ENCODE data around the gene BLTP3B.

BLTP3B gene

DNA sequence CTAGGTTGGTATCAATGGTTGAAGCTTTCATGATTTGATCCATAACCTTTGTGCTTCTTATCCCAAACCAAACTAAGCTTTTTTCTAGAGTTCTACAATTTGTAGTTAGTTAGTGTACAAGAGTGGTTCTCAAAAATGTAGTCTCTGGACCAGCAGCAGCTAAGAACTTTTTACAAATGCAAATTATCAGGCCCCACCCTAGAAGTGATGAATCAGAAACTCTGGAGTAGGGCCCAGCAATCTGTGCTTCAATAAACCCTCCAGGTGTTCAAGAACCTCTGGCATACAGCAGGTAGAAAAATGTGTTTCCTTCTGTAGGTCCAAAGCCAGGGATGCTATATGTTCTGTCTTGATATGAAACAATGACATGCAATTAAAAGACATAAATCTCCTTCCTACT, 31.8 kb upstream of the BLTP3B start:
- Histone ChIP-seq H3K27ac (ENCODE audit: low read length) (no peak overlapping the region), H2AFZ (ENCODE audit: low read depth, low read length) (no peak overlapping the region), H3K36me3 (ENCODE audit: insufficient read depth, low read length) (peaks cover 9% of the 10 kb centered on the region), H3K4me3 (ENCODE audit: low read depth in 1 of 2, low read length in 2 of 2) (no peak overlapping the region), H3K27me3 (ENCODE audit: insufficient read depth, low read length, poor library complexity) (no peaks in the 10 kb centered on the region), H4K20me1 (ENCODE audit: insufficient read depth, low read length) (no peaks in the 10 kb centered on the region), H3K4me2 (ENCODE audit: insufficient read depth, low read length) (no peak overlapping the region), H3K4me1 (ENCODE audit: insufficient read depth, low read length) (no peaks in the 10 kb centered on the region), H3K79me2 (ENCODE audit: insufficient read depth, low read length) (no peaks in the 10 kb centered on the region), H3K9me3 (ENCODE audit: insufficient read depth, low read length, severe bottlenecking) (no peaks in the 10 kb centered on the region), H3K9ac (ENCODE audit: low read depth, low read length) (no peak overlapping the region)
- no peak for TF ChIP-seq EZH2 (IDR thresholded peaks at IDR 0.05; ENCODE audit: borderline replicate concordance, low read depth, low read length, severe bottlenecking)
- TF ChIP-seq, protein P1, sequence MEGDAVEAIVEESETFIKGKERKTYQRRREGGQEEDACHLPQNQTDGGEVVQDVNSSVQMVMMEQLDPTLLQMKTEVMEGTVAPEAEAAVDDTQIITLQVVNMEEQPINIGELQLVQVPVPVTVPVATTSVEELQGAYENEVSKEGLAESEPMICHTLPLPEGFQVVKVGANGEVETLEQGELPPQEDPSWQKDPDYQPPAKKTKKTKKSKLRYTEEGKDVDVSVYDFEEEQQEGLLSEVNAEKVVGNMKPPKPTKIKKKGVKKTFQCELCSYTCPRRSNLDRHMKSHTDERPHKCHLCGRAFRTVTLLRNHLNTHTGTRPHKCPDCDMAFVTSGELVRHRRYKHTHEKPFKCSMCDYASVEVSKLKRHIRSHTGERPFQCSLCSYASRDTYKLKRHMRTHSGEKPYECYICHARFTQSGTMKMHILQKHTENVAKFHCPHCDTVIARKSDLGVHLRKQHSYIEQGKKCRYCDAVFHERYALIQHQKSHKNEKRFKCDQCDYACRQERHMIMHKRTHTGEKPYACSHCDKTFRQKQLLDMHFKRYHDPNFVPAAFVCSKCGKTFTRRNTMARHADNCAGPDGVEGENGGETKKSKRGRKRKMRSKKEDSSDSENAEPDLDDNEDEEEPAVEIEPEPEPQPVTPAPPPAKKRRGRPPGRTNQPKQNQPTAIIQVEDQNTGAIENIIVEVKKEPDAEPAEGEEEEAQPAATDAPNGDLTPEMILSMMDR (IDR thresholded peaks at IDR 0.05; ENCODE audit: borderline replicate concordance, extremely low read depth, low read length, poor library complexity, severe bottlenecking): no peak
- no peak for ATAC-seq (ENCODE audit: insufficient read depth, low read depth)
- no peak for DNase-seq

DNA sequence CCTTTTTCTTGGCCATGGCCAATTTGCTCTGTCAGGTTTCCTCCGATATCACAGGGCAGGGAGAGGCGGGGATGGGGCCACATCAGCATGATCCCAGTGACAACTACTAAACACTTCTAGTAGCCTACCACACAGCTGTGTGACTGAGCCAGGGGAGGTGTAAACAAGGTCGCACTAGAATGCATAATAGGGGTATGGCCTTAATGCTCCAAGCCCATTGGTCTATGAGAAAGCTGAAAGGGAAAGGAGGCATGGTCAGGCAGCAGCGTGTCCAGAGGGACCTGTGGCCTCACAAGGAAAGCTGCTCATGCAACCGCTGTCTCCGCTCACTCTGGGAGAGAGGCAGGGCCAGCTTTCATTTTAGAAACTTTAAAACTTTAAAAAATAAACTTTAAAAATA, 30.4 kb upstream of the BLTP3B start:
- H3K9me3 ChIP-seq (ENCODE audit: insufficient read depth, low read length, severe bottlenecking): no peaks in the 10 kb centered on the region

DNA sequence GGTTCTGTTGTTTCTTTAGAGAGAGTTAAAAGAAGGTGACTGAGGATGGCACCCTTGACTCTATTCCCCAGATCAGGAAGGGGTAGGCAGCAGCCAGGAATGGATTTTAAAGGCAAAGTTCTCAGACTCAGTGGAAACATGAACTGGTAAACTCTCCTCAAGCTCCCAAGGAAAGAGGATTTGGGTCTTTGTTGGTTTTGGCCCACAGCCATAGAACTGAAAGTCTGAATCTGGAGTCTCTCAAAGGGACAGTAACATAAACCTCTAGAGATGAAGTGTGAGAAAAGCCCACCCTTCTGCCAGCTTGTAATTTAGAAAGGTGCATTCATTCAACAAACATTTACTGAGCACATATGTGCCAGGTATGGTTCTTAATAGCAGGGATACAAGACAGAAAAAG, 28.6 kb upstream of the BLTP3B start:
- no peak overlapping the region for H3K4me2 ChIP-seq (ENCODE audit: insufficient read depth, low read length)
- no peak overlapping the region for H3K9ac ChIP-seq (ENCODE audit: low read depth, low read length)
- H3K27ac ChIP-seq (ENCODE audit: low read length): no peak overlapping the region
- H3K4me1 ChIP-seq (ENCODE audit: insufficient read depth, low read length): no peaks in the 10 kb centered on the region
- peaks cover 11% of the 10 kb centered on the region for H3K36me3 ChIP-seq (ENCODE audit: insufficient read depth, low read length)
- no peaks in the 10 kb centered on the region for H3K9me3 ChIP-seq (ENCODE audit: insufficient read depth, low read length, severe bottlenecking)
- TF ChIP-seq, protein P1 (IDR thresholded peaks at IDR 0.05; ENCODE audit: borderline replicate concordance, extremely low read depth, low read length, poor library complexity, severe bottlenecking): no peak
- TF ChIP-seq EZH2 (IDR thresholded peaks at IDR 0.05; ENCODE audit: borderline replicate concordance, low read depth, low read length, severe bottlenecking): no peak
- DNase-seq (no peak), ATAC-seq (ENCODE audit: insufficient read depth, low read depth) (no peak)
- H4K20me1 ChIP-seq (ENCODE audit: insufficient read depth, low read length): no peaks in the 10 kb centered on the region
- no peaks in the 10 kb centered on the region for H3K79me2 ChIP-seq (ENCODE audit: insufficient read depth, low read length)
- H3K27me3 ChIP-seq (ENCODE audit: insufficient read depth, low read length, poor library complexity): no peaks in the 10 kb centered on the region
- H3K4me3 ChIP-seq (ENCODE audit: low read depth in 1 of 2, low read length in 2 of 2): no peak overlapping the region
- no peak overlapping the region for H2AFZ ChIP-seq (ENCODE audit: low read depth, low read length)

More for the DNA sequence above, 30.4 kb upstream of the BLTP3B start:
- H2AFZ ChIP-seq (ENCODE audit: low read depth, low read length): no peak overlapping the region
- H3K79me2 ChIP-seq (ENCODE audit: insufficient read depth, low read length): no peaks in the 10 kb centered on the region
- H3K27me3 ChIP-seq (ENCODE audit: insufficient read depth, low read length, poor library complexity): no peaks in the 10 kb centered on the region
- H3K4me3 ChIP-seq (ENCODE audit: low read depth in 1 of 2, low read length in 2 of 2): no peak overlapping the region
- H3K36me3 ChIP-seq (ENCODE audit: insufficient read depth, low read length): peaks cover 9% of the 10 kb centered on the region
- TF ChIP-seq, protein P1 (IDR thresholded peaks at IDR 0.05; ENCODE audit: borderline replicate concordance, extremely low read depth, low read length, poor library complexity, severe bottlenecking): no peak
- TF ChIP-seq EZH2 (IDR thresholded peaks at IDR 0.05; ENCODE audit: borderline replicate concordance, low read depth, low read length, severe bottlenecking): no peak
- no peak overlapping the region for H3K27ac ChIP-seq (ENCODE audit: low read length)
- ATAC-seq (ENCODE audit: insufficient read depth, low read depth) (no peak), DNase-seq (no peak)
- no peaks in the 10 kb centered on the region for H3K4me1 ChIP-seq (ENCODE audit: insufficient read depth, low read length)
- H3K4me2 ChIP-seq (ENCODE audit: insufficient read depth, low read length): no peak overlapping the region
- H3K9ac ChIP-seq (ENCODE audit: low read depth, low read length): no peak overlapping the region
- no peaks in the 10 kb centered on the region for H4K20me1 ChIP-seq (ENCODE audit: insufficient read depth, low read length)
